GM12891 (cell line): Measurements from ENCODE around the gene GFAP.

Experiments
- POLR2A ChIP-seq: IDR thresholded peaks from 2 replicates; pipeline ENCODE4 v1.6.1; 2011; ENCODE audit warnings: low read depth, low read length, control low read depth
- POLR2AphosphoS5 ChIP-seq: IDR thresholded peaks from 2 replicates; pipeline ENCODE4 v1.6.1; 2011; ENCODE audit warnings: low read depth, low read length, control low read depth

DNA sequence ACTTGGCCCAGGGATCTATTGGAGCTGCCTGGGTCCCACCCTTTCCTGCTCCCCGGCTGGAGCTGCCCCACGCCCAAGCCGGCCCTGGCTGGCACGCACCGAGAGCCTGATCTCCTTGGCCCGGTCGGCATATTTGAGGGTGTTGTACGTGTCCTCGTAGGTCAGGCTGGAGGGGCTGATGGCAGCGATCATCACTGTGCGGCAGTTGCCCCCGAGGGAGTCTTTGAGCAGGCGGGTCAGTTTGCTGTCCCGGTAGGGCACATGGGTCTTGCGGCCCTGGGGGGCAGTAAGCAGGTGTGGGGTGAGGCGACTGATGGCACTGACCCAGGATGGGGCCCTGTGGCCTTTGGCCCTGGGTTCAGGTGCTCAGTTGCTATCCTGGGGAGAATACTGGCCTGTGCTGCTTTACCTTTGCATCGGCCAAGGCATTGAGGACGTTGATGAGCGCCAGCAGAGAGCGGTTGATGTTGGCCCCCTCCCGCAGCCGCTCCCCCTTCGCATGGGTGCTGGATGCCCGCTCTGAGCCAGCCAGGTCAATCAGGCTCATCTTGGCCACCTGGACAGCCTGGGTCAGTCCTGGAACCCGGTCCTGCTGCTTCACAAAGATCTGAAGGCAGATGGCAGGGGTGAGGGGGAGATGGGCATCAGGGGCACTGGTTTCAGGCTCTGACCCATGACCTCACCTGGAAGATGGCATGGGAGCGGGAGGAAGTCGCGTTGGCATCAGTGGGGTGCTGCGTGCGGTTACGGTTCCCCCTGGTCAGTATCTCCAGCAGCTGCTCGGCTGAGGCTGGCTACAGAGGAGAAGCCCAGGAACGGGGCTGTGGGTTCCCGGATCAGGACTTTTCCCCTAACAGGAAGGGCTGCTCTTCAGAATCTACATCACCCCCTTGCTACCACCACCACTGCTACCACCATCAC lies 18.8 kb upstream of the GFAP start:
- TF ChIP-seq POLR2AphosphoS5 (no peak), POLR2A (no peak)
